OCI-M1 (cell line): ENCODE results near the gene RTEL1.
"Not testable (repeated sequence)": the region's sequence is repeated elsewhere in the genome, so short reads cannot be mapped to it uniquely, and the experiment has no call there.

ENCODE experiments used
- DNase-seq: peaks from one replicate; lab custom pipeline; 2025; lab: John Stamatoyannopoulos, UW

The RTEL1 gene

DNA sequence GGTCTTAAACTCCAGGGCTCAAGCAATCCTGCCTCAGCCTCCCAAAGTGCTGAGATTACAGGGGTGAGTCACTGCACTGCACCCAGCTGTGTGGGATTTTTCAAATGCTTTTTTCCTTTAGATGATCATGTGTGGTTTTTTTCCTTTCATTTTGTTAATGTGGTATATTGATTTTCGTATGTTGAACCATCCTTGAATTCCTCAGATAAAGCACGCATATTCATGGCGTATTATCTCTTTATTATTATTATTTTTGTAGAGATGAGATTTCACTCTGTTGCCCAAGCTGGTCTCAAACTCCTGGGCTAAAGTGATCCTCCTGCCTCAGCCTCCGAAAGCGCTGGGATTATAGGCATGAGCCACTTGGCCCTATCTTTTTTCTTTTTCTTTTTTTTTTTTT lies 56.7 kb downstream of the RTEL1 start:
- no peak for DNase-seq

DNA sequence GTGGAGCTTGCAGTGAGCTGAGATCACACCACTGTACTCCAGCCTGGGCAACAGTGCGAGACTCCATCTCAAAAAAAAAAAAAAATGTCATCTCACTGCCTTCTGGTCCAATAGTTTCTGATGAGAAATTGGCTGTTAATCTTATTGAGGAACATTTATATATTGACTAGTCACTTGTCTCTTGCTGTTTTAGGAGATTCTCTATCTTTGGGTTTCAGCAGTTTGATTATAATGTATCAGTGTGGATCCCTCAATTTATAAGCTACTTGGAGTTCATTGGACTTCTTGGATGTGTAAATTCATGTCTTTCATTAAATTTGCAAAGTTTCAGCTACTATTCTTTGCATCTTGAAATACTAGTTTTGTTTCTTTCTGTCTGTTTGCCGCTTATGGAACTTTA lies 60.9 kb downstream of the RTEL1 start:
- DNase-seq: peak; percentile 10

DNA sequence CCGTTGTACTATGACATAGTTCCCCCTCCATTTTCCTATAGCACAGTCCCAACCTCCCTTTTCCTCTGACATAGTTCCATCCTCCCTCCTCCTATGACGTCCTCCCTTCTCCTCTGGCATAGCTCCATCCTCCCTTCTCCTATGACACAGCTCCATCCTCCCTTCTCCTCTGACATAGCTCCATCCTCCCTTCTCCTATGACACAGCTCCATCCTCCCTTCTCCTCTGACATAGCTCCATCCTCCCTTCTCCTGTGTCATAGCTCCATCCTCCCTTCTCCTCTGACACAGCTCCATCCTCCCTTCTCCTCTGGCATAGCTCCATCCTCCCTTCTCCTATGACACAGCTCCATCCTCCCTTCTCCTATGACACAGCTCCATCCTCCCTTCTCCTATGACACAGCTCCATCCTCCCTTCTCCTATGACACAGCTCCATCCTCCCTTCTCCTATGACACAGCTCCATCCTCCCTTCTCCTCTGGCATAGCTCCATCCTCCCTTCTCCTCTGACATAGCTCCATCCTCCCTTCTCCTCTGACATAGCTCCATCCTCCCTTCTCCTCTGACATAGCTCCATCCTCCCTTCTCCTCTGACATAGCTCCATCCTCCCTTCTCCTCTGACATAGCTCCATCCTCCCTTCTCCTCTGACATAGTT lies 65.0 kb downstream of the RTEL1 start:
- DNase-seq: not testable (repeated sequence)

DNA sequence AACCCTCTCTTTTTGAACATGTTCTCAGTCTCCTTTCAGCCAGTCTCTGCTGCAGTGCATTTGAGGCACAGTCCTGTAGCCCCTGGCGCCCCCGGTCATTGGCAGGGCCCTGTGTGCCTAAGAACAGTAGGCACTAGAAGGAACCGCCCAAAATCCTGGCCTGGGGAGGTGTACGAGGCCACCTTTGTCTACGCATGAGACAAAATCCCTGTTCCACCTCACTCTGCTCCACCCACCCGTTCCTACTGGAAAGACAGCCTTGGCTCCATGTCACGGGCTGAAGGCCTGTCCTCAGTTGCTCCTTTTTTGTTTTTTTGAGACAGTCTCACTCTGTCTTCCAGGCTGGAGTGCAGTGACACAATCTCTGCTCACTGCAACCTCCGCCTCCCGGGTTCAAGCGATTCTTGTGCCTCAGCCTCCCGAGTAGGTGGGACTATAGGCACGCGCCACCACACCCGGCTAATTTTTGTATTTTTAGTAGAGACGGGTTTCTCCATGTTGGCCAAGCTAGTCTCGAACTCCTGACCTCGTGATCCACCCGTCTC lies 72.1 kb downstream of the RTEL1 start:
- DNase-seq: not testable (repeated sequence)

DNA sequence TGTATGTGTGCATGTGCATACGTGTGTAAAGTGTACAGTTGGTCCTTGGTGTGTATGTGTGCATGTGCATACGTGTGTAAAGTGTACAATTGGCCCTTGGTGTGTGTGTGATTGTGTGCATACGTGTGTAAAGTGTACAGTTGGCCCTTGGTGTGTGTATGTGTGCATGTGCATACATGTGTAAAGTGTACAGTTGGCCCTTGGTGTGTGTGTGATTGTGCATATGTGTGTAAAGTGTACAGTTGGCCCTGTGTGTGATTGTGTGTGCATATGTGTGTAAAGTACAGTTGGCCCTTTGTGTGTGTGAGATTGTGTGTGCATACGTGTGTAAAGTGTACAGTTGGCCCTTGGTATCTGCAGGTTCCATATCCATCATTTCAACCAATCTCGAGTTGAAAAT lies 73.3 kb downstream of the RTEL1 start:
- DNase-seq: no peak

DNA sequence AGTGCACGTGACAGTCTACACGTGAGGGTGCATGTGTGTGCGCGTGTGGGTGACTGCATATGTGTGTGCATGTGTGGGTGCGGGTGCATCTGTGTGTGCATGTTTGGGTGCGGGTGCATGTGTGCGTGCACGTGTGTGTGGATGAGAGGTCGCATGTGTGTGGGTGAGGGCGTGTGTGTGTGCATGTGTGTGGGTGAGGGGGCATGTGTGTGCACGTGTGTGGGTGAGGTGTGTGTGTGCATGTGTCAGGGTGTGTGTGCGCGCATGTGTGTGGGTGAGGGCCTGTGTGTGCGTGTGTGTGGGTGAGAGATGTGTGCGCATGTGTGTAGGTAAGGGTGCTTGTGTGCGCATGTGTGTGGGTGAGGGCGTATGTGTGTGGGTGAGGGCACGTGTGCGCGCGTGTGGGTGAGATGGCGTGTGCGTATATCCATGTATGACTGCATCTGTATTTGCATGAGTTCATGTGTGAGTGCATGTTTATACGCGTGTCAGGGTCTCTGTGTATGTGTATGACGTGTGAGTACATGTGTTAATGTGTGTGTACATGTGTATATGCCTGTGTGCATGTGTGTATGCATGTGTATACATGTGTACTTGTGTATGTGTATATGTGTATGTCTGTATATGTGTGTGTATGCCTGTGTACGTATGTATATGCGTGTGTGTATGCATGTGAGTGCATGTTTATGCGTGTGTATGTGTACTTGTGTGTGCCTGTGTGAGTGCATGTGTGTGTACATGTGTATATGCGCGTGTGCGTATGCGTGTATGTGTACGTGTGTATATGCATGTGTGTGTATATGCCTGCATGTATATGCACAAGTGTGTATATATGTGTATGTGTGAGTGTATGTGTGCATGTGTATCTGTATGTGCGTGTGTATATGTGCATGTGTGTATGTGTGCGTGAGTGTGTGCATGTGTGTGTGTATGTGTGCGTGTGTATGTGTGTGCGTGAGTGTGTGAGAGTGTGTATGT lies 74.3 kb downstream of the RTEL1 start:
- DNase-seq: no peak

DNA sequence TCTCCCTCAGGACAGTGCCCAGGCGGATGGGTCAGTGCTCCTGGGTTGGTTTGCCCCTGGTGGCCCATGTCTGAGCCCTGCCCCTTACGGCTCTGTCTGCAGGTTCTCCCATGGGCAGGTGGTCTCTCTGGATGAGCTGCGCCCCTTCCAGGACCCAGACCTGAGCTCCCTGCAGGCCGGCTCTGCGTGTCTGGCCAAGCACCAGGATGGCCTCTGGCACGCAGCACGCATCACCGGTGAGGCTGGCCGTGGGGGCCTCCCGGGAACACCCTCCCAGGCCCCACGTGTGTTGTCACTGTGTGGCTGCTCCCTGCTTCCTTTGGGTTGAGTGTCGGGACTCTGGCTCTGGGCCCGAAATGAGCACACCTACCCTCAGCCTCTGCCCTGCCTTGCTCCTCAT lies 75.0 kb downstream of the RTEL1 start:
- DNase-seq: no peak

DNA sequence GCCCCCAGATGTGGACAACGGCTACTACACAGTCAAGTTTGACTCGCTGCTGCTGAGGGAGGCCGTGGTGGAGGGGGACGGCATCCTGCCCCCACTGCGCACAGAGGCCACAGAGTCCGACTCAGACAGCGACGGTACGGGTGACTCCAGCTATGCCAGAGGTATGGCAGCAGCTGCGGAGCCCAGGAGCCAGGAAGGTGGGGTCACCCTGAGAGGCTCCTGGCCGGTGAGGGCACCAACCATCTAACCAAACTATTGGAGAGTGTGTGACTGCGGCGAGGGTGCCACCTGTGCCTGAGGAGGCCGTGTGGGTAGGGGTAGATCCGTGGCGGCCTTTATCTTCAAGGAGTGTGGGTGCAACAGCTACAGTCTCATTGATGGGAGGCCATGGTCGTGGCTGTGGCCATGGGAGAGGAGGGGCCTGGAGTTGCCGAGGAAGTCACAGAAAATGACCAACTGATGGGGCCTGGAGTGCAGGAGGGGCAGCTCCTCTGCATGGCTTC lies 75.5 kb downstream of the RTEL1 start:
- DNase-seq: no peak

DNA sequence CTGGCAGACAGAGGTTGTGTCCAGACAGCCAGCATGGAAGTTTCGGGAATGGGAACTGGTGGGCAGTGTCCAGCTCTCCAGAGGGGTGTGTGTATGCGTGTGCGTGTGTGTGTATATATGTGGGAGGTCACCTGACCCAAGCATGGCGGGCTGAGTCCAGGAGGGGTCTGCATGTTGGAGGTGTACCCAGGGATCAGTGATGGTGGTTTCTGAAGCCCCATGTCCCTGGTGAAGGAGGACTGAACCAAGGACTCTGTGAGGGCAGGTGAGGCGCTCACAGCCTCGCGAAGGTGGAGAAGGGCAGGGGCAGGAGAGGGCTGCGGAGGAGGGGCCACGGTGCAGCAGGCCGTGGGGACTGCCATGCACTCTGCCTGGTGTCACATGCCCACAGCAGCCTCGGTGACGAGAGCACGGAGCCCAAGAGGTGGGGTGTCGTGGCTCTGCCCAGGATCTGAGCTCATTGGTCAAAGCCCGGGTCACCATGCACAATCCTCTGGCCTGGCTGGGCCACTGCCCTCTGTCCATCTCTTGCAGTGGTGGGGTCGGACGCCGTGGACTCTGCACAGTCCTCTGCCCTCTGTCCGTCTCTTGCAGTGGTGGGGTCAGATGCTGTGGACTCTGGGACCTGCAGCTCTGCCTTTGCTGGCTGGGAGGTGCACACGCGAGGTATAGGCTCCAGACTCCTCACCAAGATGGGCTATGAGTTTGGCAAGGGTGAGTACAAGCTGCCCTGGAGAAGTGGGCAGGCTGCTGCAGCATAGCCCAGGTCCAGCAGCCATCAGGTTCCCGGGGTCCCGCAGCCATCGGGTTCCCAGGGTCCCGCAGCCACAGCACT lies 76.2 kb downstream of the RTEL1 start:
- no peak for DNase-seq

DNA sequence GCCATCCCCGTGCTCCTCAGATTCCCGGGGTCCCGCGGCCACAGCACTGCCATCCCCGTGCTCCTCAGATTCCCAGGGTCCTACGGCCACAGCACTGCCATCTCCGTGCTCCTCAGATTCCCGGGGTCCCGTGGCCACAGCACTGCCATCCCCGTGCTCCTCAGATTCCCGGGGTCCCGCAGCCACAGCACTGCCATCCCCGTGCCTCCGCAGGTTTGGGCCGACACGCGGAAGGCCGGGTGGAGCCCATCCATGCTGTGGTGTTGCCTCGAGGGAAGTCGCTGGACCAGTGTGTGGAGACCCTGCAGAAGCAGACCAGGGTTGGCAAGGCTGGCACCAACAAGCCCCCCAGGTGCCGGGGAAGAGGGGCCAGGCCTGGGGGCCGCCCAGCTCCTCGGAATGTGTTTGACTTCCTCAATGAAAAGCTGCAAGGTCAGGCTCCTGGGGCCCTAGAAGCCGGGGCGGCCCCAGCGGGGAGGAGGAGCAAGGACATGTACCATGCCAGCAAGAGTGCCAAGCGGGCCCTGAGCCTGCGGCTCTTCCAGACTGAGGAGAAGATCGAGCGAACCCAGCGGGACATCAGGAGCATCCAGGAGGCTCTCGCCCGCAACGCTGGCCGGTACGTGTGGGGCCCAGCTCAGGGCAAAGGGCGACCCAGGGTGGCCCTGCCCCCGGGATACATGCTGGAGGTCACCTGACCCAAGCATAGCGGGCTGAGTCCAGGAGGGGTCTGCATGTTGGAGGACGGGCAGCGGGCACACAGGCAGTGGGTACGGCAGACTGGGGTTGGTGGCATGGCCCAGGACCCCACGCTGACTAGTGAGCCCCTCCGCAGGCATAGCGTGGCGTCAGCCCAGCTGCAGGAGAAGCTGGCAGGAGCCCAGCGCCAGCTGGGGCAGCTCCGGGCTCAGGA lies 77.1 kb downstream of the RTEL1 start:
- DNase-seq: no peak

DNA sequence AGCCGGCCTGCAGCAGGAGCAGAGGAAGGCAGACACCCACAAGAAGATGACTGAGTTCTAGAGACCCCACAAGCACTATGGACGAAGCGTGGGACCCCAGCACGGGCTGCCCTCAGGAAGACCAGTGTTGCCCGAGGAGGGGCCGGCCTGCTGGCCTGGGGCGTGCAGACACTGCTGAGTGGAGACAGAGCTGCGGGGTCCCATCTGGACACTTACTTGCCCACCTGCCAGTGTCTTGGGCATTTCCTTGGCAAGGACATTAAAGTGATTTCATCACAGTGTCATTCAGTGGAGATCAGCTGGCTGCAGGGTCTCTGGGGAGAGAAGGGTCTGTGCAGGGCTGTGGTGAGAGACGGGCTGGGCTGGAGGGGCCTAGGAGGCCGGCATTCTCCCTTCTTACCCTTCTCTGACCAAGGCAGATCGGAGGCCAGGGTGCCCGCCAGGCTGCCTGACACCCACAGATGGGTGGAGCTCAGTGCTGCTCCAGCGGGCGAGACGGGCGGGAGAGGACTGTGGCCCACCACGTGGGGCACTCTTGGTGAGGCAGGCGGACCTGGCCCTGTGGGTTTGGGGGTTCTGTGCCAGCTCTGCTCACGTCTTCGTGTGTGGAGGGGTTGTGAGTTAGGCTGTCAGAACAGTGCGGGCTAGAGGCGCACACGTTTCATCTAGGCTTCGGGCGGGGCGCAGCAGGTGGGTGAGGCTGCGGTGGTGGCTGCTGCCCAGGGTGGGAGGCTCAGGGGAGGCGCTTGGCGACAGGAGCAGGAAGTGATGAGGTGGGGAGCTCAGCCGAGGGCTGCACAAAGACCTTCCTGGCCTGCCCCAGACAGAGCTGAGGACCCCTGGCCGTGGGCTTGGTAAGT lies 78.0 kb downstream of the RTEL1 start, which contains the start of gene LIME1:
Gene LIME1 (plus strand): TSS at position 806 of the 860 bp plus-strand sequence. CDS start 886 bp downstream, outside the sequence.
- no peak for DNase-seq

DNA sequence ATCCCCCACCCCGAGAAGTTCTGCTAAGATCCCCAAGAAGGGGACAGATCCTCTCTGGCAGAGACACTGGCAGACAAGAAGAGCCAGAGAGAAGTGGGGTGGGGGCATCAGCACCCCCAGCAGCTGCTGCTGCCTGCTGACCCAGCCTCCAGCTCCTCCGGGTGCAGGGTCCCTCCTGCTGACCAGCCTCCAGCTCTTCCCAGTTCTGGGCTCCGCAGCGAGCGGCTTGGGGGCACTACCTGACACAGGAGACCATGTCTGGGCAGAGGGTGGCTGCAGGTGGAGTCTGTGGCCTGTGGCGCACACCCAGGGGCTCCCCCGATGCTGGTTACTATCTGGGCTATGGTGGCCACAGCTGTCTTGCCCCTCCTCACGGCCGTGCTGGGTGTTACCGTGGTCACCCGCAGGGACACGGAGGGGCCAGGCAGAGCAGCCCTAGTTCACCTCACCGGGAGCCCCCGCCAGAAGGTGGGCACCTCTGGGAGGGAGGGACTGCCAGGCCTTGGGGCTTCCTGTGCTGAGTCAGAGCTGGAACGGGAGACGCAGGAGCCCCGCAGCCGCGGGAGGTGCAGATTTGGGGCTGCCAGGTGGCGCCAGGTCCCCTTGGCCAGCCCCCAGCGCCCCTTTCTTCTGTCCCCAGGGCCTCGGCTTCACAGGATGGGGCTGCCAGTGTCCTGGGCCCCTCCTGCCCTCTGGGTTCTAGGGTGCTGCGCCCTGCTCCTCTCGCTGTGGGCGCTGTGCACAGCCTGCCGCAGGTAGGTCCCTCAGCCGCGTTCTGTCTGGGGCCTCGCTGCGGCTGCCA lies 79.0 kb downstream of the RTEL1 start:
- no peak for DNase-seq

DNA sequence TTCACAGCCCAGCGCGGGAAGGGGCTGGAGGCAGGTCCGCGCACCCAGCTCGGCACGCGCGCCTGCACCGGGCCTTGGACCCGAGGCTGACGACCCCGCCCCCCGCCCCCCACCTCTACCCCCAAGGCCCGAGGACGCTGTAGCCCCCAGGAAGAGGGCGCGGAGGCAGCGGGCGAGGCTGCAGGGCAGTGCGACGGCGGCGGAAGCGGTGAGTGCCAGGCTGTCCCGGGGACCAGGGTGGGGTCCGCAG lies 79.5 kb downstream of the RTEL1 start:
- DNase-seq: no peak

DNA sequence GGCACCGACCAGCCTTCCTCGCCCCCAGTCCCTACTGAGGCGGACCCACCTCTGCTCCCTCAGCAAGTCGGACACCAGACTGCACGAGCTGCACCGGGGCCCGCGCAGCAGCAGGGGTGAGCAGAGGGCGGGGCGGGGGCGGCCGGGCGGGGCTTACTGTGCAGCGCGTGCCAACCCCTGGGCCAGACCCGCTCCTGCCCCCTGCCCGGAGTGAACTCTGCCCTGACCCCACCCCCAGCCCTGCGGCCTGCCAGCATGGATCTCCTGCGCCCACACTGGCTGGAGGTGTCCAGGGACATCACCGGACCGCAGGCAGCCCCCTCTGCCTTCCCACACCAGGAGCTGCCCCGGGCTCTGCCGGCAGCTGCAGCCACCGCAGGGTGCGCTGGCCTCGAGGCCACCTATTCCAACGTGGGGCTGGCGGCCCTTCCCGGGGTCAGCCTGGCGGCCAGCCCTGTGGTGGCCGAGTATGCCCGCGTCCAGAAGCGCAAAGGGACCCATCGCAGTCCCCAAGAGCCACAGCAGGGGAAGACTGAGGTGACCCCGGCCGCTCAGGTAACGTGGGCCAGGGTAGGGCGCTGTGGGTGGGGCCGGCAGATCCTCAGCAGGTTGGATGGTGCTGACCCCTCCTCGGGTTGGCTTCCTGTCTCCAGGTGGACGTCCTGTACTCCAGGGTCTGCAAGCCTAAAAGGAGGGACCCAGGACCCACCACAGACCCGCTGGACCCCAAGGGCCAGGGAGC lies 80.0 kb downstream of the RTEL1 start:
- no peak for DNase-seq

DNA sequence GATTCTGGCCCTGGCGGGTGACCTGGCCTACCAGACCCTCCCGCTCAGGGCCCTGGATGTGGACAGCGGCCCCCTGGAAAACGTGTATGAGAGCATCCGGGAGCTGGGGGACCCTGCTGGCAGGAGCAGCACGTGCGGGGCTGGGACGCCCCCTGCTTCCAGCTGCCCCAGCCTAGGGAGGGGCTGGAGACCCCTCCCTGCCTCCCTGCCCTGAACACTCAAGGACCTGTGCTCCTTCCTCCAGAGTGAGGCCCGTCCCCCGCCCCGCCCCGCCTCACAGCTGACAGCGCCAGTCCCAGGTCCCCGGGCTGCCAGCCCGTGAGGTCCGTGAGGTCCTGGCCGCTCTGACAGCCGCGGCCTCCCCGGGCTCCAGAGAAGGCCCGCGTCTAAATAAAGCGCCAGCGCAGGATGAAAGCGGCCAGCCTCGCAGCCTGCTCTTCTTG lies 80.6 kb downstream of the RTEL1 start:
- no peak for DNase-seq

DNA sequence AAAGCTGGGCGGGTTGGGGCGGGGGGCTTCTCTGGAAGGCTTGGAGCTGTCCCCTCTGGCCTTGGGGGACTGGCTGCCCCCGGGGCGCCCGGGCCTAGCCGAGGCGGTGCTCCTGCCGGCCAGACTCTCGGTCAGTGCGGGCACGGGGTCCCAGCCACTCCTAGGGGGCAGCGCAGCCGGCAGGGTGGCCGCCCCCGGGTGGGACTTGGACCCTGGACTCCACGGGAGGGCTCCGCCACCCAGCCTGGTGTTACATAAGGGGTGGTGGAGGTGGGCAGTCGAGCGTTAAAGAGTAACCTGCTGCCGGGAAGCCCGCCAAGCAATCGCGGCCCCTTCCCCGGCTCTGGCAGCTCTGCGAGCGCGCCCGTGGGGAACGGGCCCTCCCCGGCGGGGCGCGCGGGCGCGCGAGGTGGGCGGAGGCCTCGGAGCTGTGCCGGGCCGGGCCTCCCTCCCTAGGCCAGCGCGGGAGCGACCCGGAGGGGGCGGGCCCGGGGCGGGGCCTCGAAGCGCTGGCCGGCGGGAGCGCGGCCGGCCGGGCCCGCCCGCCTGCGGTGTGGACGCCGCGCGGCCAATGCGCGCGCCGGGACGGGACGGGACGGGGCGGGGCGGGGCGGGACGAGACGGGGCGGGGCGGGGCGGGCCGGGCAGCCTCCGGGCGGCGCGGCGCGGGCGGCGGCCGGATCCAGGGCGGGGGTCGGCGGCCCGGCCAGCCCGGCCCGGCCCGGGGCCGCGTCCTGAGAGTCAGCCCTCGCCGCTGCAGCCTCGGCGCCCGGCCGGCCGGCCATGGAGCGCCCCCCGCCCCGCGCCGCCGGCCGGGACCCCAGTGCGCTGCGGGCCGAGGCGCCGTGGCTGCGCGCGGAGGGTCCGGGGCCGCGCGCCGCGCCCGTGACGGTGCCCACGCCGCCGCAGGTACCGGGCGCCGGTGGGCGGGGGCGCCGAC lies 81.3 kb downstream of the RTEL1 start, which contains the start of gene SLC2A4RG:
Gene SLC2A4RG (plus strand): TSS at position 647 of the 940 bp plus-strand sequence. CDS start 137 bp downstream, at position 784.
- DNase-seq: peak; percentile 83

DNA sequence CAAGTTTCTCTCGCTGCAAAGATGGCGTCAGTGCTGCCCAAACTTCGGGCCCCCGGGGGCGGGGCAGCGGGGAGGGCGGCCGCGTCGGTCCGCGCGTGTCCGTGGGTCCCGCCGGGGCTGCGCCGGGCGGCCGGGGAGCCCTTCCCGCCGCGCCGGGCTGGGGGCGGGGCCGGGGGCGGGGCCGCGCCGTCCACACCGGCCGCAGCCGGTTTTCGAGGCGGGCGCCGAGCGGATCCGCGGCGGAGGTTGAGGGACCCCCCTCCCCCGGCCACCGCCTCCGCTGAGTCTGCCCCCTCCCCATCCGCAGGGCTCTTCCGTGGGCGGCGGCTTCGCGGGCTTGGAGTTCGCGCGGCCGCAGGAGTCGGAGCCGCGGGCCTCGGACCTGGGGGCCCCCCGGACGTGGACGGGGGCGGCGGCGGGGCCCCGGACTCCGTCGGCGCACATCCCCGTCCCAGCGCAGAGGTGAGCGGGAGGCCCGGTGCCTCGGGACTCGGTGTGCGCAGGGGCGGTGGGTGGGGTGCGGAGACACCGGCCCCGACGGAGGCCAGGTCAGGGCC lies 82.0 kb downstream of the RTEL1 start:
- DNase-seq: peak; percentile 64
